NCI-H345 treated with DMSO at 0.1 percent for 48 hours (cell line): ENCODE results near the gene TPST2.

Experiments
- DNase-seq: peaks from one replicate; lab custom pipeline; 2025; ENCODE audit not compliant: unreplicated experiment; lab: John Stamatoyannopoulos, UW

TPST2 gene

DNA sequence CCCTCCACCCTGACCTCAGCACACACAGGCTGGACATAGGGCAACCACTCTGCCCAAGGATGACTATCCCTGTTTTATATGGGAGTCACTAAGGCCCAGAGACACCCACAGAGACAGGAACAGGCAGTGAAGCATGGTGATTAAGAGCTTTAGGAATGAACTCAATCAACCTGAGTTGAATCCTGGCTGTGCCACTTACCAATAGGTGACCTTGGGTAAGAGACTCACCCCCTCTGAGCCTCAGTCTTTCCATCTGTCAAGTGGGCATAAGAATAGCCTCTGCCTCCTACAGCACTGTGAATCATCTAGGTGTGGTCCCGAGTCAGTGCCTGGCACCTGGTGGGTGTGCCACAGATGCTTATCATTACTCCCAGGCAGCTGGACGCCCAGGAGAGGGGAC, 21.1 kb upstream of the TPST2 start:
- no peak for DNase-seq

DNA sequence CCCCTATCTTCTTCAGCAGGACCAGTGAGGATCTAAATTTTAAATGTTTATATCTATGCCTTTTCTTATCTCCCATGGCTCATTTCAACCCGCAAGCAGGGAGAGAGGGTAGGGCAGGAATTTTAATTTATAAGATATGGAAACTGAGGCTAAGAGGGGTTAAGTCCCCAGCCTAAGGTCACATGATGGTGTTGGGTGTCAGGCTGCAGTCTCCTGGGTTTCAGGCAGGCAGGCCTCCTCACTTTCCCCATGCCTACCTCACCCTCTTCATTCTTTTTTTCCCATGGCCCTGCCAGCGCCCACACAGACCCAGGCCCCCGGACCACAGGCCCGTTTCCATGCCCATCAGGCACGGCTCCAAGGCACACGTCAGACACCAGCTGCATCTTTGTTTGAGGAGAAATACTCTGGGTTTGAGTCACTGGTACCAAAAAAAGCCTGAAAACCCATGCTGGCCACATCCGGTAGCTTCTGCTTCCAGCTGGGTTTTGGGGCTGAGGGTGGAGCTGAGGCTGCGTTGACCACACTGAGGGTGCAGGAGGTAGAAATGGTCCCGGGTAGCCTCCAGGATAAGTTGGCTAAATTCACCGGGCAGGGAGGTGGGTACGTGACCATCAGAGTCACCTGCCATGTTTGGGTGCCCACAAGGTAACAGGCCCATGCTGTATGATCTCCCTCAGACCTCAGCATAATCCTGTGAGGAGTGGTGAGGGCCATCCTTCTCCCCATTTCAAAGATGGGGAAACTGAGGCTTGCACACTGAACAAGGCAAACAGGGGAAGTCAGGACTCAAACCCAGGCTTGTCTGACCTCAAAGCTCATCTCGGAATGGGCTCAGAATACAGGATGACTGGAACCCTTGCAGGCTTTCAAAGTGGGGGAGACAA, 20.4 kb upstream of the TPST2 start:
- DNase-seq = no peak

DNA sequence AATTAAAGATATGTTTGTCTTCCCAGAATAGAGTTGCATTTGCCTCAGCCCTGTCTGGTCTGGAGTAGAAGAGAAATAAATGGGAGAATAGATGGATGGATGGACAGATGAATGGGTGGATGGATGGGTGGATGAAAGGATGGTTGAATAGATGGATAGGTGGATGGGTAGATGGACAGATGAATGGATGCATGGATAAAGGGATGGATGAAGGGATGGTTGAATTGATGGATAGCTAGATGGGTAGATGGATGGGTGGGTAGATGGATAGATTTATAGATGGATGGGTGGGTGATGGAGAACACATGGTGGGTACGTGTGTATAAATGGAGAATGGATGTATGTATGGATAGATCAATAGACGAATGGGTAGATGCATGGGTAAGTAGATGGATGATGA, 19.4 kb upstream of the TPST2 start:
- DNase-seq = no peak

DNA sequence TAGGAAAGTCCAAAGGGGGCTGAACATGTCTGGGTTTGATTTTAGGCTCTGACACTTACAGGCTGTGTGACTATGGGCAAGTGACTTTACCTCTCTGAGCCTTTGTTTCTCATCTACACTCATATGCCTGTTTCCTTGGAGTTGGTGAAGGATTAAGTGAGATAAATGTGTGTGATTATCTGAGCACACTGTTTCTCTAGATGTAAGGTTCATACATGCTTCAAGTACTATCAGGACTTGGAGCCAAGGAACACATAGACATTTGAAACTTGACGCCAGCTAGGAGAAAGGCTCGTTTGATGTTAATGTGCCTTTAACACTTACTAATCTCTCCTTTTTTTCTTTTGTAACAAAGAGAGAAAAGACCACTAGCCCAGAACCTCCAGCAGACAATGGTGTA, 18.2 kb upstream of the TPST2 start:
- no peak for DNase-seq

DNA sequence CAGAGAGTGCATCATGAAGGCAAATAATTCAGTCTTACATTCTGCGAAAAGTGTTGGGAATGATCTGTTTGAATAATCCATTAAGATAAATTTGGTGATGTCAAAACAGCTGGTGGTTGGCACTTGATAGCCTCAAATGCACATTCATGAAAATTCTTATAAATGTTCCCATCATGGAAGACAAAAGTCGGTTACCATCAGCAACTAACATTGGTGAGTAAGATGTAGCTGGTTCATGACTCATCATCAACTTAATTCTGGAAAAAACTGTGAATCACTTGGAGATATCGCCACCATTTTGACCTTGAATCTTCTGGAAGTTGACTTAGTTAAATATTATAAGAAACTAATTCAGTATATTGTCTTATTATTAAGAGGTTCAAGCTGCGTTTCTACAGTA, 16.7 kb upstream of the TPST2 start:
- no peak for DNase-seq

DNA sequence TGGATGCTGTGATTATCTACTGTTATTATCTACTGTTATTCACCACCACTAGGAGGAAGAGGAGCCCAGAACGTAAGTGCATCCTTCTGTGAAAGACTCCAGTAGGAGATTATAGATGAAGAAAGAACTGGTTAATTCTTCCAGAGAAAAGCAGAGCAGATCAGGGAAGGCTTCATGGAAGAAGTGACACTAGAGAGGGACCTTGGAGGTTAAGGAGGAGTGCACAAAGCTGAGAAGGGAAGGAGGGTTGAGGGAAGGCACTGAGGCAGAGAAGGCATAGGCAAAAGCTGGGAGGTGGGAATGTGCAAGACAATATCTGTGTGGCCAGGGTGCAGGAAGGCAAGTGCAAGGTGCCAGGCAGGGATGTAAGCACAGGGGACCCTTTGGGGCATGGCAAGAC, 14.4 kb upstream of the TPST2 start:
- DNase-seq = no peak

DNA sequence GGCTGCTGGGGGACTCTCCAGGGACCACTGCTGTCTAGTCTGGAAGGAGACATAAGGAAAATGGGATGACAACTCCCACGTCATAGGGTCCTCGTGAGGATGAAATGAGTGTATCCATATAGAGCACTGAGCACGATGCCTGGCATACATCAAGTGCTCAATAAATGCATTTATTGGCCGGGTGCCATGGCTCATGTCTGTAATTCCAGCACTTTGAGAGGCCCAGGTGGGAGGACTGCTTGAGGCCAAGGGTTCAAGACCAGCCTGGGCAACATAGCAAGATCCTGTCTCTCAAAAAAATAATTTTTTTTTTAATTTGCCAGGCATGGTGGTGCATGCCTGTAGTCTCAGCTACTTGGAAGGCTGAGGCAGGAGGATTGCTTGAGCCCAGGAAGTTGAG, 12.2 kb upstream of the TPST2 start:
- DNase-seq = no peak

DNA sequence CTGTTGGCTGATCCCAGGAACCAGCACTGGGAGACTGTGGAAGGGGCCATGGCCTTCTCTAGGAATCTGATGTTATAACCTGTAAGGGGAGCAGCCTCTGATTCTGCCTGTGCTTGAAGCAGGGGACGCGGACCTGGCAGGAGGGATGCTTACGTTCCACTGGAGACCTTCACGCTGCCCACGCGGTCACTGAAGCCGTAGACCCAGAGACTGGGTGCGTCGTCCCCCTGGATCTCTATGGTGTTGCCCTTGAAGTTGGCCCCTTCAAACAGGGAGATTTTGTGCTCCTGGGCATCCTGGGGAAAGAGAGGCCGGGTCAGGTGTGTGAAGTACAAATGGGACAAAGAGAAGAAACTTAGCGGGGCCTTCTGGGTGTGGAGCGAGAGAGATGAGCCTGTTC, 11.8 kb upstream of the TPST2 start:
- no peak for DNase-seq

DNA sequence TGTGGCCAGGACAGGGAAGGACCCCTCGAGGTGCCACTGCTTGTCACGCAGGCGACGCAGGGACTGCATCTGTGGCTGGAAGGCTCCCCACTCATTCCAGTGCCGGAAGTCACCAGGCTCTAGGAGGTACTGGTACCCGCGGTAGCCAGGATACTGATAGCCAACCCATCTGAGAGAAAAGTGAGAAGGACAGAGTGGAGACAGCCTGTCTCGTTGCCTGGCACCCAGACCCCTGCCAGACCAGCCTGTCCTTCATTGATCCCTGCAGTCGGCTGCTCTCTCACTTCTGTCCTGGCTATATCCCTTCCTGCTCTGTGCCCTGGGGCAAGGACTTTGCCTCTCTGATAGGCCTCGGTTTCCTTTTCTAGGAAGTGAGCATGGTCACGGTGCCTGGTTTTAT, 9.6 kb upstream of the TPST2 start:
- peak; percentile 4 for DNase-seq

DNA sequence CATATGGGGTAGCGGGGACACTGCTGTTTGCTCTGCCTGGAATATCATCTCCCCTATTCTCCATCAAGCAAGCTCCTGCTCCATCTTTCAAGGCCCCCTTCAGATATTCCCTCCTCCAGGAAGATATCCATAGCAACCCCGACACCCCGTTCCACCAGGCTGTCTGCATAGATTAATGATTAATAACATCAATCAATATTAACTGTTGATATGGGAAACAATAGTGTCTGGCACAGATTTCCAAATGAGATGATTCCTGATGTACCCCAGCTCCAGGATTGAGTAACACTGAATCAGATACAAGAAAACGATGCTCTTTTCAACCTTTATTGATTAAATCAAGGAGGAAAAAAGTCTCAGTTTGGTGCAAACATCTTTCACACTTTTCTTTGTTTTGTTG, 7.5 kb upstream of the TPST2 start:
- no peak for DNase-seq

DNA sequence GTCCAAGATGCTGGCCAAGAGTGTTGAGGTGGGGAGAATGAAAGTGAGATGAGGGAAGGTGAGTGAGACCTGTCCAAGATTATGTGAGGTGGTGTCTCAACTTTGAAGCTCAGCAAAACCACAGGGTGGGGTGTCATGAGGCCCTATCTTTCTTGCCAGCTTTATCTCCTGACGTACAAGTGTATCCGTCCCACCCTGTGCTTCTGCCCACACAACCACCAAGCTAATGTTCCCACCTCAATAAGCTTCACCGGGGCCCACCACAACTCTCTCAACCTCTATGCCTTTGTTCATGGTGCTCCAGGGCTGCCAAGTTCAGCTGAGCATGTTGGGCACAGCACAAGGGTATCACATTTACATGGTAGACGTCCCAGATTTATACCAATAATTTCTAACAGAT, 7.1 kb upstream of the TPST2 start:
- no peak for DNase-seq

DNA sequence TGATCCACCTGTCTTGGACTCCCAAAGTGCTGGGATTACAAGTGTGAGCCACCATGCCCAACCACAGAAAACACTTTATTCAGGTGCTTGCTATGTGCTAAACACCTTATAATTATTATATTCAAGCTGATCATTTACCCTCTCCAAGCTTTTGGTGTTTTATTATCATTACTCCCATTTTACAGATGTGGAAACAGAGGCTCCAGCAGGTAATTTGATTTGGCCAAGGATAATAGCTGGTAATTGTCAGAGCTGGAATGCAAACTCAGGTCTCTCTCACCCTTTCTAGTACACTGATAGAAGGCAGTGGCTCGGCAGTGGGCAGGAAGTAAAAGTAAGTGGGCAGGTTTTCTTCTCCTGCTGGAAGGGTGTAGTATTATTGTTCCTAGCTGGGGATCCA, 3.8 kb upstream of the TPST2 start:
- no peak for DNase-seq

DNA sequence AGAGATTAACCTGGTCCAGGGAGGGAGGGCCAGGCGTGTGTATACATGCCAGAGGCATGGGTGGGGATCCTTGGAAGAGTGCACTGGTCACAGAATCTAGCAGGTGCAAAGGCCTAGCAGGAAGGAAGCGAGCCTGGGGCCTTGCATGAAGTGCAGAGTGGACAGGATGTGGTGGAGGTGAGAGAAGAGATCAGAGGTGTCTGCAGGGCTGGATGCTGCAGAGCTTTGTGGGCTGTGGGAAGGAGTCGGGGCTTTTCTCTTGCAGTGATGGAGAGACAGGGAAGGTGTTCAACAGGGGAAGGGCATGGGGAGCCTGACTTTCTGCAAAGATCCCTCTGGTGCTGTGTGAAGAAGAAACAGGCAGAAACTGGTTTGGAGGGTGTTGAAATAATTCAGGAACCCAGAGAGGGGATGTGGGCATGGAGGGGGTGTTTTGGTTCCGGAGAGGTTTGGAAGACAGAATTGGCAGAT, 2.5 kb upstream of the TPST2 start:
- DNase-seq = no peak

DNA sequence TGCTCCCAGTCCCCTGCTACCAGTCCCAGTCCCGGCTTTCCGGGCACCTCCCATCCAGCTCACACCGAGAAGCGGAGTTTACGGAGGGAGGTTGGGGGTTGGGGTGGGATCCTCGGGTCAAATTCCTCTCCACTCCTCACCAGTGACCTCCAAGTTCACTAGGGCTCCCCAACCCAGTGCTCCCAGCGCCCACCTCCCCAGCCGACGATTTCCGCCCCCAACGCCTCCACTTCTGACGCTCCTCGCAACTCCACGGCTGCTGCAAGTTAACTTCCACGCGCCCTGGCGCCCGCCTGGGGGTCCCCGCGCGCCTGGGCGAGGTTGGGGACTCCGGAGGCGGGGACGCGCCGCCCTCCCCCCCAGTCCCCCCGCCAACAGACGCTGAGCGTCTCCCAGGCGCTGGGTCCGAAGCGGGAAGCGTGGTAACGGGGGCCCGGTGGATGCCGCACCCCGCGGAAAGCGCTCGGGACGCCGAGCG, 526 bp downstream of the TPST2 start:
- DNase-seq = no peak

DNA sequence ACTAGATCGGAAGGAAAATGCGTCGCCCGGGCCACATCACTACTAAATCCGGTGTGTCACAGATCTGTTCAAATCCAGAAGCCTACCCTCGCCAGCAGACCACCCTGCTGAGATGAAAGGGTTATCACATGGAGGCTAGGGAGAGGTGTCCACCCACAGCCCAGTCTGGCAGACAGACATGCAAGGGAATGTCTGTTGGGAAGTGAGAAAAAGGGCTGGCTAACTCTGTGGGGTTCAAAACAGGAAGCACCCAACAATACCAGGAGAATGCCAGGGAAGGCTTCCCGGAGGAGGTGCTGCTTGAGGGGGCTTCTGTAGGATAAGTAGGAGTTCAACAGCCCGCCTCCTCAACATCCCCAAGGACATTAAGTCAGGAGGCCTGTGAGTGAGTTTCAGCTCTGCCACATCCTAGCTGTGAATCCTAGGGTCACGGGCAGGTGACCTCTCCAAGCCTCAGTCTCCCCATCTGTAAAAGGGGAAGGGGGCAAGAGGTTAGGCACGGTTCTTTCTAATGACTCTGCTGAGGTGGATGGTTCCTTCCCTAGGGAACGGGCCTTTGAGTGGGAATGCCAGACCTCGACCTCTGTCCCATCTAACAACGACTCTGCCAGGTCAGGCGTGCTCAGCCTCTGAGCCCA, 1.1 kb downstream of the TPST2 start:
- DNase-seq = no peak

DNA sequence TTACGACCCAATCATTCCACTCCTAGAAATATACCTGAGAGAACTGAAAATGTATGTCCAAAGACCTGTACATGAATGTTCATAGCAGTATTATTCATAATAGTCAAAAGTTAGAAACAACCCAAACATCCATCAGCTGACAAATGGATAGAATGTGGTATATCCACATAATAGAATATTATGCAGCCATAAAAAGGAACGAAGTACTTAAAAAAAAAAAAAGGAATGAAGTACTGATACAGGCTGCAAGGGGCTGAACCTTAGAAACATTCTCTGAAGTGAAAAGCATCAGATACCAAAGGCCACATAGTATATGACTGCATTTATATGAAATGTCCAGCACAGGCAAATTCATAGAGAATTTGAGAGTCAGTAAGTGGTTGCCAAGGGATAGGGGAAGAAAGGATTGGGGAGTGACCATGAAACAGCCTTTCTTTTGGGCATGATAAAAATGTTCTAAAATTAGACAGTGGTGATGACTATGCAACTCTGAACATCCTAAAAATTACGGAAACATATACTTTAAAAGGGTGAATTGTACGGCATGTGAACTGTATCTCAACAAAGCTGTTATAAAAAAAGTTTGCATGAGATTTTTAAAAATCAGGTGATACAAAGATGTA, 1.8 kb downstream of the TPST2 start:
- no peak for DNase-seq

DNA sequence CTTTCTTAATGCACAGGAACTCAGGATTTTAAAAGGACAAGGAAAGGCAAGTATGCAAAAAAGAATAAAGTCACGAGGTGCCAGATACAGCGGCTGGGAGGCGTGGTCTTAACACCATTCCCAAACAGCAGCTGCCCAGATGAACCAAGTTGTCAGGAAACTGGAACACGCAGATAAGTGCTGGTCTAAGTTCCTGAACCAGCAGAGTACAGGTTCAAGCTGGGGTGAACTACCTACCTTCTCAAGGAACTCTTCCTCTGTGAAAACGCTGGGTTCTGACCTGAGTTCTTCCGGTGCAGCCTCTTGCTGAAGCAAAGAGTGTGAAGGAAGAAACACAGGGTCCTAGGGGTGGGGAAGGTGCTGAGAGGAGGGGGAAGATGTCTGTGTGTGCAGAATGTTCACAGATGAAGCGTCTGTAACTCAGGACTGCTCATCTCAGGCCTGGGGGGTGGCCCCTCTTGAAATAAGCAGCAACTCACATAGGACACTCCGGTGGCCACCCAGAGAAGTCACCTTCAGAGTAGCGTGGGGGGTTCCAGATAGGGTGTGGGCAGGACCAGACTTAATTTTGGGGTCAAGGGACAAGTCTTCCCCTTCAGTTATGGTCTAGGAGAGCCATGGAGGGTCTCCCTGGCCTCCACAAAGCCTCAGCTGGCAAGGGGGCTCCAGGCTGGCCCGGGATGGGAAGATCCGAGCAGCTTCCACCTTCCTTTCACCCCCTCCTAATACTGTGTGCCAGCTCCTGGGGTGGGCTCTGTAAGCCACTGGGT, 3.2 kb downstream of the TPST2 start:
- no peak for DNase-seq

DNA sequence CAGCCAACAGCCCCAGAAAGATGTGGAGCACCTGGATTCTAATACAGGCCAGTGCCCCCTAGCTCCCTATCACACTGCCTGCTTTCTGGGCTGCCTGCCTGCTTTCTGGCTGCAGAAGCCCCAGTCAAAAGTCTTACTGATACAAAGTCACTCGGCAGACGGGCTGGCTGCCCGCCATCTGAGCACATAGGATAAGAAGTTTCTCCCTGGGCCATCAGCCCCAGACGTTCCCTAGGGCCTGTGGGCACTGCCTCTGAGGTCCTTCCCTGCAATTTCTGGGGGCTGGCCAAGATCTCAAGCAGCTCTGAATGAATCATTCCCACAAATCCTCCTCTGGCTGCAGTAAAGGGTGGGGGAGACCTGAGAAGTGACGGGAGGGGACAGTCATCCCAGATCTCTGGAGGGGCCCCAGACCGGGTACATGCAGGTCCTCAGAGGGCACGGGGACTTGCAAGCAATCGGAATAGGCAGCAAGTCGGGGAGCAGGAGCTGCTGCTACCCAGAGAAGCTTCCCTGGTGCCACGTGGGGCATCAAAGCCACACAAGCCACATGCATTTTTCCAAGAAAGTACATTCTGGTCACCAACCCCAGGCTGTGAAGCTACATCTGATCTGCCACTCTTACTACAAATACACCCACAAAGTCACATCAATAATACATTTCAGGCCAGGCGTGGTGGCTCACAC, 4.7 kb downstream of the TPST2 start:
- no peak for DNase-seq

DNA sequence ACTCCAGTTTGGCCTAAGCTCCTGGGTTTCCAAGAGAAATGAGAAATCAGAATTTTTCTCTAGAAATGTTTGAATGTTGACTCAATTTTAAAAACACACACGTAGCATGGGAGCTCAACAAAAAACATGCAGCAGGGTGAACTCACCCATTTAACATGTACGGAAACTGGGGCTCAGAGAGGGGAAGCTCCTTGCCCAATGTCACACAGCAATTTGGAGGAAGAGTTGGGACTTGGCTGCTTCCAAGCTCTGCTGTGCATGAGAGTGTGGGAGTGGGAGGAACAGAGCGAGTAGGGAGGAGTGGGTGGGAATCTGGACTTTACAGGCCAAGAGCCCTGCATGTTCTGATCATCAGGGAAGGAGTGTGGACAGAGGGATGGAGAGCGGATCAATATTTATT, 5.9 kb downstream of the TPST2 start:
- DNase-seq = no peak

DNA sequence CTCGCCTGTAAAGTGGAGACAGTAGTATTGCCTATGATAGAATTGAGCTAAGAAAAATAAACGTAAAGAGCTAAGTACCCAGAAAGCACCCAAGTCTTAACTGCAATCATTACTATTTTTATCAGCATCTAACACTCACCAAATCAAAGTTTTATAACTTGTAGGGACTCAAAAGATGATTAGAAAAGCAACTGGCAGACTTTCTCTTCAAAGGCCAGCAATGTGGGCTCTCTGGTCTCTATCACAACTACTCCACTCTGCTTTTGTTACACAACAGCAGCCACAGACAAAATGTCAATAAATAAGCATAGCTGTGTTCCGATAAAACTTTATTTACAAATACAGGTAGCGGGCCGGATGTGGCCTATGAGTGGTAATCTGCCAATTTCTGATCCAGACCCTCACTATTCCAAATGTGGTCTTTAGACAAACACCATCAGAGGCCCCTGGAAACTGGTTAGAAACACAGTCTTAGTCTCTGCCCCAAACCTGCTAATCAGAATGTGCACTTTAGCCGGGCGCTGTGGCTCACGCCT, 8.2 kb downstream of the TPST2 start:
- no peak for DNase-seq
